GM06990 (cell line): ENCODE measurements around the gene LARP1.

Source experiments
- DNase-seq: peaks from one replicate; pipeline ENCODE4 v3.0.0-alpha.2; 2011; ENCODE audit not compliant: insufficient read length; ENCODE audit errors: extremely low read depth
- H3K27me3 ChIP-seq: replicated peaks from 2 replicates; pipeline ENCODE4 v1.6.0; 2011; ENCODE audit warnings: low read length; ENCODE audit not compliant: control insufficient read depth, insufficient read depth
- H3K36me3 ChIP-seq: 2 replicates; pipeline ENCODE4 v1.5.1; 2011; ENCODE audit warnings: low read length; ENCODE audit not compliant: control insufficient read depth, insufficient read depth
- H3K4me3 ChIP-seq: replicated peaks from 2 replicates; pipeline ENCODE4 v1.5.1; 2011; ENCODE audit warnings: low read depth, mild to moderate bottlenecking, control low read depth, low read length
- CTCF ChIP-seq: IDR thresholded peaks from 2 replicates; pipeline ENCODE4 v1.5.1; 2011; ENCODE audit warnings: low read length, control low read depth, mild to moderate bottlenecking, inconsistent platforms; ENCODE audit not compliant: insufficient read depth, poor library complexity, severe bottlenecking

The LARP1 gene

GRCh38 chr5:154837009-154837901 is 82.1 kb downstream of the LARP1 start:
- Histone ChIP-seq H3K4me3 (no peak overlapping the region), H3K27me3 (no peaks in the 10 kb centered on the region), H3K36me3 (no peaks in the 10 kb centered on the region)
- TF ChIP-seq CTCF = no peak
- no peak for DNase-seq

GRCh38 chr5:154840435-154841272 is 85.5 kb downstream of the LARP1 start:
- no peaks in the 10 kb centered on the region for H3K36me3 ChIP-seq
- H3K4me3 ChIP-seq = no peak overlapping the region
- no peaks in the 10 kb centered on the region for H3K27me3 ChIP-seq
- no peak for DNase-seq
- no peak for TF ChIP-seq CTCF

- DNase-seq = no peak
Observed at GRCh38 chr5:154841273-154841661, 86.1 kb downstream of the LARP1 start.

GRCh38 chr5:154842689-154843530 is 87.7 kb downstream of the LARP1 start:
- DNase-seq = no peak
- Histone ChIP-seq H3K4me3 (no peak overlapping the region), H3K36me3 (no peaks in the 10 kb centered on the region), H3K27me3 (no peaks in the 10 kb centered on the region)
- TF ChIP-seq CTCF = no peak

More at GRCh38 chr5:154841273-154841661, 86.1 kb downstream of the LARP1 start:
- no peak overlapping the region for H3K4me3 ChIP-seq
- H3K27me3 ChIP-seq = no peaks in the 10 kb centered on the region
- H3K36me3 ChIP-seq = no peaks in the 10 kb centered on the region
- TF ChIP-seq CTCF = no peak

- TF ChIP-seq CTCF = no peak
- DNase-seq = no peak
- Histone ChIP-seq H3K27me3 (no peaks in the 10 kb centered on the region), H3K36me3 (no peaks in the 10 kb centered on the region), H3K4me3 (no peak overlapping the region)
Observed at GRCh38 chr5:154844809-154845208, 89.6 kb downstream of the LARP1 start.
